Neural cell (in vitro differentiated cells): ENCODE results near the gene ASIC2. TPM values are rescaled to one million over a fixed set of nuclear protein-coding genes. Genes with fewer than 3 reads are reported as not detected.

Source experiments
- H2AFZ ChIP-seq: fragments of 200-600, 300-800 bp; sonication (generic), shearing (Covaris generic); 2 replicates; pipeline ENCODE4 v1.6.0; 2014; ENCODE audit warnings: low read depth, mild to moderate bottlenecking, antibody characterized with exemption, low read length, moderate library complexity
- H3F3A ChIP-seq: fragments of 200-600 bp; shearing (Covaris generic); 2 replicates; pipeline ENCODE4 v1.6.1; 2016; ENCODE audit warnings: mild to moderate bottlenecking, moderate library complexity, mixed read lengths, antibody characterized with exemption, low read length; ENCODE audit not compliant: insufficient read depth, poor library complexity, severe bottlenecking
- H3K27ac ChIP-seq: fragments of 200-600, 300-800 bp; sonication (generic), shearing (Covaris generic); 2 replicates; pipeline ENCODE4 v1.5.1; 2014; ENCODE audit warnings: mild to moderate bottlenecking, low read length, moderate library complexity
- H3K27me3 ChIP-seq: fragments of 300-800, 200-600 bp; sonication (generic), shearing (Covaris generic); 2 replicates; pipeline ENCODE4 v1.6.0; 2014; ENCODE audit warnings: mild to moderate bottlenecking, low read depth, low read length, moderate library complexity; ENCODE audit not compliant: insufficient read depth
- H3K36me3 ChIP-seq: fragments of 300-800, 200-600 bp; sonication (generic), shearing (Covaris generic); 2 replicates; pipeline ENCODE4 v1.5.1; 2014; ENCODE audit warnings: mild to moderate bottlenecking, antibody characterized with exemption, low read length, moderate library complexity; ENCODE audit not compliant: insufficient read depth
- H3K4me2 ChIP-seq: fragments of 300-800, 200-600 bp; sonication (generic), shearing (Covaris generic); 2 replicates; pipeline ENCODE4 v1.6.0; 2014; ENCODE audit warnings: mild to moderate bottlenecking, low read length
- H3K4me3 ChIP-seq: fragments of 300-800, 200-600 bp; sonication (generic), shearing (Covaris generic); 2 replicates; pipeline ENCODE4 v1.5.1; 2014; ENCODE audit warnings: mild to moderate bottlenecking, low read length, moderate library complexity
- H3K79me2 ChIP-seq: fragments of 200-600 bp; shearing (Covaris generic); replicated peaks from 2 replicates; pipeline ENCODE4 v1.6.0; 2014; ENCODE audit warnings: mild to moderate bottlenecking, low read length, moderate library complexity; ENCODE audit not compliant: insufficient read depth
- H3K9ac ChIP-seq: fragments of 300-800, 200-600 bp; sonication (generic), shearing (Covaris generic); 2 replicates; pipeline ENCODE4 v1.6.1; 2016; ENCODE audit warnings: mild to moderate bottlenecking, low read length, mixed read lengths
- H3K9me2 ChIP-seq: fragments of 200-600 bp; shearing (Covaris generic); 2 replicates; pipeline ENCODE4 v1.6.1; 2016; ENCODE audit warnings: mild to moderate bottlenecking, low read length, mixed read lengths; ENCODE audit not compliant: insufficient read depth
- H3K9me3 ChIP-seq: fragments of 200-600, 300-800 bp; sonication (generic), shearing (Covaris generic); 2 replicates; pipeline ENCODE4 v1.6.1; 2016; ENCODE audit warnings: mild to moderate bottlenecking, mixed run types, low read length, moderate library complexity, mixed read lengths
- H4K20me1 ChIP-seq: fragments of 200-600 bp; shearing (Covaris generic); 2 replicates; pipeline ENCODE4 v1.6.1; 2016; ENCODE audit warnings: mild to moderate bottlenecking, mixed run types; ENCODE audit not compliant: insufficient read depth
- CTCF ChIP-seq: fragments of 450-650 bp; IDR thresholded peaks from 2 replicates; pipeline ENCODE4 v1.5.1; 2014; ENCODE audit warnings: antibody characterized with exemption, mild to moderate bottlenecking, moderate library complexity; ENCODE audit not compliant: poor library complexity, severe bottlenecking
- EP300 ChIP-seq: fragments of 450-650 bp; conservative IDR thresholded peaks from 2 replicates; pipeline ENCODE4 v1.6.1; 2014; ENCODE audit warnings: antibody characterized with exemption, mild to moderate bottlenecking, moderate library complexity; ENCODE audit not compliant: poor library complexity, severe bottlenecking
- EZH2 ChIP-seq: fragments of 200-600, 300-800 bp; shearing (Covaris generic), sonication (generic); IDR thresholded peaks from 2 replicates; pipeline ENCODE4 v1.6.1; 2014; ENCODE audit warnings: antibody characterized with exemption, low read length, borderline replicate concordance, mild to moderate bottlenecking; ENCODE audit not compliant: insufficient read depth, poor library complexity, severe bottlenecking
- MXI1 ChIP-seq: fragments of 450-650 bp; conservative IDR thresholded peaks from 2 replicates; pipeline ENCODE4 v1.6.1; 2014; ENCODE audit warnings: antibody characterized with exemption, mild to moderate bottlenecking; ENCODE audit not compliant: poor library complexity, severe bottlenecking
- POLR2AphosphoS5 ChIP-seq: IDR thresholded peaks from 2 replicates; pipeline ENCODE4 v1.6.1; 2012
- RAD21 ChIP-seq: fragments of 450-650 bp; conservative IDR thresholded peaks from 2 replicates; pipeline ENCODE4 v1.6.1; 2014; ENCODE audit warnings: antibody characterized with exemption, mild to moderate bottlenecking, moderate library complexity
- REST ChIP-seq: IDR thresholded peaks from 2 replicates; pipeline ENCODE4 v1.6.1; 2012; ENCODE audit warnings: borderline replicate concordance
- SMC3 ChIP-seq: fragments of 450-650 bp; conservative IDR thresholded peaks from 2 replicates; pipeline ENCODE4 v1.6.1; 2014; ENCODE audit warnings: antibody characterized with exemption, mild to moderate bottlenecking, moderate library complexity; ENCODE audit not compliant: poor library complexity
- TAF1 ChIP-seq: IDR thresholded peaks from 2 replicates; pipeline ENCODE4 v1.6.1; 2012; ENCODE audit warnings: low read depth
- polyA plus RNA-seq: library from polyadenylated mRNA; depleted of rRNA; stranded (reverse); fragments of >200 nt; gene quantifications from 2 replicates; pipeline ENCODE4 v1.2.3, GENCODE V29; 2014

The ASIC2 gene
- polyA plus RNA-seq, 1 donor from 2014 or later: 2.4 TPM

GRCh38 chr17:33109336-33110072 is 183.6 kb downstream of the ASIC2 start:
- no peak overlapping the region for H3K4me2 ChIP-seq
- H3K36me3 ChIP-seq: no peaks in the 10 kb centered on the region
- H3K9ac ChIP-seq: no peak overlapping the region
- no peaks in the 10 kb centered on the region for H3K9me2 ChIP-seq
- H3F3A ChIP-seq: no peaks in the 10 kb centered on the region
- H3K27ac ChIP-seq: no peak overlapping the region
- TF ChIP-seq TAF1 (no peak), EP300 (no peak)
- no peaks in the 10 kb centered on the region for H3K27me3 ChIP-seq
- no peak overlapping the region for H3K4me3 ChIP-seq
- H3K9me3 ChIP-seq: no peaks in the 10 kb centered on the region
- H2AFZ ChIP-seq: no peak overlapping the region
- H4K20me1 ChIP-seq: no peaks in the 10 kb centered on the region
- no peaks in the 10 kb centered on the region for H3K79me2 ChIP-seq

- H2AFZ ChIP-seq: no peak overlapping the region
- no peaks in the 10 kb centered on the region for H3K9me3 ChIP-seq
- H3K27me3 ChIP-seq: no peaks in the 10 kb centered on the region
- no peak for TF ChIP-seq CTCF
- no peak for TF ChIP-seq SMC3
- no peak for TF ChIP-seq EP300
- no peak for TF ChIP-seq EZH2
- no peak for TF ChIP-seq POLR2AphosphoS5
- no peak for TF ChIP-seq REST
- TF ChIP-seq MXI1: no peak
- TF ChIP-seq RAD21: no peak
- no peak for TF ChIP-seq TAF1
- no peak overlapping the region for H3K4me2 ChIP-seq
- no peak overlapping the region for H3K9ac ChIP-seq
- H3K4me3 ChIP-seq: no peak overlapping the region
- no peaks in the 10 kb centered on the region for H4K20me1 ChIP-seq
- H3K36me3 ChIP-seq: no peaks in the 10 kb centered on the region
- H3K79me2 ChIP-seq: no peaks in the 10 kb centered on the region
- no peaks in the 10 kb centered on the region for H3F3A ChIP-seq
- H3K9me2 ChIP-seq: no peaks in the 10 kb centered on the region
- H3K27ac ChIP-seq: no peak overlapping the region
Observed at GRCh38 chr17:33106525-33107165, 186.4 kb downstream of the ASIC2 start.
